Nephron progenitor cell (in vitro differentiated cells): ENCODE results near the gene NDST1.

Source experiments
- DNase-seq: peaks from one replicate; pipeline ENCODE4 v3.0.0; 2021
- H3K27ac Mint-ChIP-seq: 2 replicates; pipeline ENCODE4 v1.8.0; 2021; ENCODE audit warnings: mild to moderate bottlenecking, moderate library complexity, mixed read lengths
- H3K27me3 Mint-ChIP-seq: 2 replicates; pipeline ENCODE4 v1.8.0; 2021; ENCODE audit warnings: mild to moderate bottlenecking, low read depth, mixed read lengths; ENCODE audit not compliant: poor library complexity
- H3K36me3 Mint-ChIP-seq: 2 replicates; pipeline ENCODE4 v1.8.0; 2021; ENCODE audit warnings: low read depth, mixed read lengths
- H3K4me1 Mint-ChIP-seq: 2 replicates; pipeline ENCODE4 v1.8.0; 2021; ENCODE audit warnings: mixed read lengths
- H3K4me3 Mint-ChIP-seq: 2 replicates; pipeline ENCODE4 v1.8.0; 2021; ENCODE audit warnings: mild to moderate bottlenecking, moderate library complexity, mixed read lengths
- H3K9me3 Mint-ChIP-seq: 2 replicates; pipeline ENCODE4 v1.8.0; 2021; ENCODE audit warnings: mild to moderate bottlenecking, moderate library complexity, mixed read lengths
- TF ChIP-seq, protein P1 (sequence below): fragments of 200-600 bp; sonication (generic); IDR thresholded peaks from 2 replicates; pipeline ENCODE4 v1.5.0; 2021; ENCODE audit warnings: antibody characterized with exemption

NDST1 gene

DNA sequence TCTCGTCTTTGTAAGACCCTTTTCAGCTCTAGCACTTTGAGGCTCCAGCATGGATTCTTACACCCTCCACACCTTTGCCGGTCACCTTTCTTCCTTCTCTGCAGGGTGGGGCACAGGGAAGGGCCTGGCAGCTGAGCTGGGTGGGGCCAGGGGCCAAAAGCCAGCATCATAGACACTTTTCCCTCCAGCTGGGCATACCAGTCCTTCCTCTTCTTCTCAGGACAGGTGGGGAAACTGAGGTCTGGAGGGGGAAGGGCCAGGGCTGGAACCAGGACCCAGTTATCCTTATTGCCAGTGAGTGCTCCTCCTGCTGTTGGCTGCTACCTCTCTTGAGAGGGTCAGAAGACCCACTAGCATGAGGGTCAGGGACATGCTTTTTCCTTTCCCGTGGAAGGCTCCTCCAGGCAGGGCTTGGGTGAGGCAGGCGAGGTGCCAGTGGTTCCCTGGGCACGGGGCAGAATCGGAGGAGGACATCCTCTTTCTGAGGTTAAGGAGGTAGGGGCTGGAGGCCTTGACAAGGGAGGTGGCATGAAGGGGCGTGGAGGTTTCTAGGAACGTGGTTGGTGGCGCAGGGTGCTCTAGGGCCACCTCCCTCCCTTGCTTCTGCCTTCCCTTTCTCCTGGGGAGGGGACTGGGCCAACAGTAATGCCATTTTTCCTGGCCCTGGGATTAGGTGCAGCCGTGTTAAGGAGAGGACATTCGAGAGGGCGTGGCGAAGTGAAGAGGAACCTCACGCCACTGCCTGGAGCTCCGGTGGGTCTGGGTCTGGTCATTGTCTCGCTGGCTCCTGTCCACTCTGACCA is at the start of gene NDST1:
Gene NDST1 (plus strand): TSS at position 658 of the 803 bp plus-strand sequence. CDS start 13,124 bp downstream, outside the sequence.
- TF ChIP-seq, protein P1, sequence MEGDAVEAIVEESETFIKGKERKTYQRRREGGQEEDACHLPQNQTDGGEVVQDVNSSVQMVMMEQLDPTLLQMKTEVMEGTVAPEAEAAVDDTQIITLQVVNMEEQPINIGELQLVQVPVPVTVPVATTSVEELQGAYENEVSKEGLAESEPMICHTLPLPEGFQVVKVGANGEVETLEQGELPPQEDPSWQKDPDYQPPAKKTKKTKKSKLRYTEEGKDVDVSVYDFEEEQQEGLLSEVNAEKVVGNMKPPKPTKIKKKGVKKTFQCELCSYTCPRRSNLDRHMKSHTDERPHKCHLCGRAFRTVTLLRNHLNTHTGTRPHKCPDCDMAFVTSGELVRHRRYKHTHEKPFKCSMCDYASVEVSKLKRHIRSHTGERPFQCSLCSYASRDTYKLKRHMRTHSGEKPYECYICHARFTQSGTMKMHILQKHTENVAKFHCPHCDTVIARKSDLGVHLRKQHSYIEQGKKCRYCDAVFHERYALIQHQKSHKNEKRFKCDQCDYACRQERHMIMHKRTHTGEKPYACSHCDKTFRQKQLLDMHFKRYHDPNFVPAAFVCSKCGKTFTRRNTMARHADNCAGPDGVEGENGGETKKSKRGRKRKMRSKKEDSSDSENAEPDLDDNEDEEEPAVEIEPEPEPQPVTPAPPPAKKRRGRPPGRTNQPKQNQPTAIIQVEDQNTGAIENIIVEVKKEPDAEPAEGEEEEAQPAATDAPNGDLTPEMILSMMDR: no peak

DNA sequence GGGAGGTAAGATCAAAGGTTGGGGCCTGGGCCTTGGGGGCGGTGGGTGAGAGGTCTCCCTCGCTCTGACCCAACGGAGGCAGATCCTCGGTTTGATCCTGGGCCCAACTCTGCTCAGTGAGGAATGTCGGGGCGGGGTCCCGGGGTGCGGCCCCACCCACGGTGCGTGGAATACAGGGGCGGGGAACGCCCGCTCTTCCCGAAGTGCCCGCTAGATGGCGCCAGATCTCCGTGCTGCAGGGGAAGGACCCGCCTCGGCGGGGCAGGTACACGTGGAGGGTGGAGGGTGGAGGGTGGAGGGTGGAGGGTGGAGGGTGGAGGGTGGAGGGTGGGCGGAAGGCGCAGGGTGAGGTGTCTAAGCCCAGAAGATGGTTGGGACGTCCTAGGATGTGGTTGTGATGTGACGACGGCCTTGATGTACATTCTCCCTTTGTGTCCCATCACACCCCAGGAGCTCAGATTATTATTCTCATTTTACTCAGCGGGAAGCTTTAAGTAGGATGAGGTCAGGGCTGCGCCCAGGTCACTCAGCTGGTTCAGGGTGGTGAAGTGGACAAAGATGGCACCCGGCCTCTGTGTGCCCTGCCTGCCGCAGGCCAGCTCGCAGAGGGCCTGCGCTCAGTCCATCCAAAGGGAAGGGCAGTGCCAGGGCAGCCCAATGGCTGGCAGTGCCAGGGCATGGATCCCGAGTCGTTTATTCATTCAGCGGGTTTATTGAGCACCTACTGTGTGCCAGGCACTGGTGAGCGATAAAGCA is 49.0 kb upstream of the NDST1 start:
- no peaks in the 10 kb centered on the region for H3K27me3 Mint-ChIP-seq
- H3K27ac Mint-ChIP-seq: no peak overlapping the region
- TF ChIP-seq, protein P1: peak; percentile 69
- H3K4me3 Mint-ChIP-seq: peak overlapping the region; percentile 28
- H3K9me3 Mint-ChIP-seq: no peaks in the 10 kb centered on the region
- H3K36me3 Mint-ChIP-seq: no peaks in the 10 kb centered on the region
- DNase-seq: peak; percentile 94
- peaks cover 45% of the 10 kb centered on the region for H3K4me1 Mint-ChIP-seq

More for the DNA sequence above, at the start of gene NDST1:
- Mint-ChIP-seq H3K36me3 (no peaks in the 10 kb centered on the region), H3K27me3 (no peaks in the 10 kb centered on the region), H3K9me3 (no peaks in the 10 kb centered on the region), H3K4me3 (no peak within 1 kb of the TSS), H3K4me1 (peaks cover 74% of the 10 kb centered on the region), H3K27ac (peak within 1 kb of the TSS; percentile 97)
- no peak for DNase-seq

DNA sequence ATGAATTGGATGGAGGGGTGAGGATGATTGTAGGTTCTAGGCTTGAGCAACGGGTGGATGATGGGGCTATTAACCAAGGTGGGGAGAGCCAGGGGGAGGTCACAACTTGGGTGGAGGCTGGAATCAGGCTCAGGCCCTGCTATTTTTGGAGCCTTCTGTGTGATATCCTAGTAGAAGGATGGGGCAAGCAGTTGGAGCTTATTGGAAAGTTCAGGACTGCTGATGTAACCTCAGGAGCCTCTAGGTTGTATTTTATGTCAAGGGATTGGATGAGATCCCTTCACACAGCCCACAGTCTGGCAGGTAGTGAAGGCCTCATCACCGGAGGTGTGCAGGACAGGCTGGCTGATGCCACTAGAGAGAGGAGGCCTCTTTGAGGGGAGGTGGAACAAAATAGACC is 47.1 kb upstream of the NDST1 start:
- peak overlapping the region; percentile 38 for H3K4me3 Mint-ChIP-seq
- peak overlapping the region; percentile 71 for H3K27ac Mint-ChIP-seq
- H3K36me3 Mint-ChIP-seq: no peaks in the 10 kb centered on the region
- DNase-seq: no peak
- H3K4me1 Mint-ChIP-seq: peaks cover 54% of the 10 kb centered on the region
- TF ChIP-seq, protein P1: no peak
- H3K27me3 Mint-ChIP-seq: no peaks in the 10 kb centered on the region
- no peaks in the 10 kb centered on the region for H3K9me3 Mint-ChIP-seq

DNA sequence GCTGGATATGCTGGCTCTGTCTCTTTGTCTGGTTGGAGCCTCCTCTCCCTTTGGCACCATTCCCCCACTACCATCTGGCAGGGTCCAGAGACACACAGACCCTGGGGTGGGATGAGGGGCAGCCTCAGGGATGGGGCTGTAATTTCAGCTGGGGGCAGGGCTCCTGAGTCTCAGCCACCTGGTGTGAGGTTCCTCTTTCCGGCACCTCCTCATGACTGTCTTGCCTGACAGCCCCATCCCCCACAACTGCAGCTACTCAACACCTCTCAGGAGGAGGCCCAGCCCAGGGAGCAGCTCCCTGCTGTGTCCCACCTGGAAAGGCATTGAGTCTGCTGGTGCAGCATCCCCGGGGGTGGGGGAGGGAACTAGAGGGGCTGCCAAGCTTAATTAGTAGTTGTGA is 46.7 kb upstream of the NDST1 start:
- Mint-ChIP-seq H3K36me3 (no peaks in the 10 kb centered on the region), H3K27me3 (peaks cover under 1% of the 10 kb centered on the region), H3K27ac (no peak overlapping the region), H3K4me3 (no peak overlapping the region), H3K4me1 (peaks cover 58% of the 10 kb centered on the region), H3K9me3 (no peaks in the 10 kb centered on the region)
- TF ChIP-seq, protein P1: no peak
- no peak for DNase-seq

DNA sequence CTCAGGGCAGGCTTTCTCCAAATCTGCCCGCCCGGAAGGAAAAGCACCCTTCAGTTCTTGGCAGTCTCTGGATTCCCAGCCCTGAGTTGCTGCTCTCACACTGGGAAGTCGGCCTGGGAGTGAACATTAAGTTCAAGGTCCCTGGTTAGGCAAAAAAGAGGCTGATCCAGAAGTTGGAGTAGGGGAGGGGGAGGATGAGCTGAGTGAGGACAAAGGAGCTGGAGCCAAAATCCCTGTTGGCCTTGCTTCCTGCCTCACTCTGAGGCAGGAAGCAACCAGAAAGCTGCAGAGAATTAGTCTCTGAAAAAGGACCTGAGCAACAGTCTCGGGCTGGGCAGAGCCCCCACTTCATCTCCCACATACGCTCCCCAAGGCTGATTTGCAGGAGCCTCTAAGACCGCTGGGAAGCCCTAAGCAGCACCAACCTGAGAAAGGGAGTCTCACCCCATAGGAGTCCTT is 43.3 kb upstream of the NDST1 start:
- H3K4me3 Mint-ChIP-seq: no peak overlapping the region
- TF ChIP-seq, protein P1: no peak
- no peaks in the 10 kb centered on the region for H3K36me3 Mint-ChIP-seq
- H3K9me3 Mint-ChIP-seq: no peaks in the 10 kb centered on the region
- H3K27ac Mint-ChIP-seq: peak overlapping the region; percentile 61
- no peak for DNase-seq
- peaks cover 55% of the 10 kb centered on the region for H3K4me1 Mint-ChIP-seq
- peaks cover 3% of the 10 kb centered on the region for H3K27me3 Mint-ChIP-seq
